NB4 (cell line): ENCODE data around the gene DPP7.

Experiments
- MYC ChIP-seq: IDR thresholded peaks from 2 replicates; pipeline ENCODE4 v1.6.1; 2011; ENCODE audit warnings: low read depth, low read length
- POLR2A ChIP-seq: IDR thresholded peaks from 2 replicates; pipeline ENCODE4 v1.6.1; 2011; ENCODE audit warnings: mild to moderate bottlenecking; ENCODE audit not compliant: insufficient read length; ENCODE audit errors: extremely low read depth
- TF ChIP-seq, protein P1 (sequence below): IDR thresholded peaks from one replicate; pipeline ENCODE4 v1.5.1; 2012; ENCODE audit warnings: low read depth, low read length
- TF ChIP-seq, protein P2 (sequence below): IDR thresholded peaks from 2 replicates; pipeline ENCODE4 v1.6.1; 2011; ENCODE audit warnings: low read depth, low read length

DNA sequence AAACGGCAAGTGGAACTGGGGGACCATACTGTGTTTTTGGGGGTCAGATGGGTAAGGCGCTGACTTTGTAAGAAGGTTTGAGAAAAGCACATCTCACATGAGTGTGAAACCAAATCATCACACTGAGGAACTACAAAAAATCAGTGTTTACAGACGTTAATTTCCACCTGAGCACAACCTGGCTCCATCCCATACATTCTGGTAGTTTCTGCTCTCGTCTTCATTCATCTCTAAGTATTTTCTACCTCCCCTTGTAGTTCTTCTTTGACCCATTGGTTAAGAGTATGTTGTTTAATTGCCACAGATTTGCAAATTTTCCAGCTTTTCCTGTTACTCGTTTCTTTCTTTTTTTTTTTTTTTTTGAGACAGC, 8.9 kb upstream of the DPP7 start:
- TF ChIP-seq POLR2A (no peak), MYC (no peak)
- TF ChIP-seq, protein P1, sequence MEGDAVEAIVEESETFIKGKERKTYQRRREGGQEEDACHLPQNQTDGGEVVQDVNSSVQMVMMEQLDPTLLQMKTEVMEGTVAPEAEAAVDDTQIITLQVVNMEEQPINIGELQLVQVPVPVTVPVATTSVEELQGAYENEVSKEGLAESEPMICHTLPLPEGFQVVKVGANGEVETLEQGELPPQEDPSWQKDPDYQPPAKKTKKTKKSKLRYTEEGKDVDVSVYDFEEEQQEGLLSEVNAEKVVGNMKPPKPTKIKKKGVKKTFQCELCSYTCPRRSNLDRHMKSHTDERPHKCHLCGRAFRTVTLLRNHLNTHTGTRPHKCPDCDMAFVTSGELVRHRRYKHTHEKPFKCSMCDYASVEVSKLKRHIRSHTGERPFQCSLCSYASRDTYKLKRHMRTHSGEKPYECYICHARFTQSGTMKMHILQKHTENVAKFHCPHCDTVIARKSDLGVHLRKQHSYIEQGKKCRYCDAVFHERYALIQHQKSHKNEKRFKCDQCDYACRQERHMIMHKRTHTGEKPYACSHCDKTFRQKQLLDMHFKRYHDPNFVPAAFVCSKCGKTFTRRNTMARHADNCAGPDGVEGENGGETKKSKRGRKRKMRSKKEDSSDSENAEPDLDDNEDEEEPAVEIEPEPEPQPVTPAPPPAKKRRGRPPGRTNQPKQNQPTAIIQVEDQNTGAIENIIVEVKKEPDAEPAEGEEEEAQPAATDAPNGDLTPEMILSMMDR: no peak
- TF ChIP-seq, protein P2, sequence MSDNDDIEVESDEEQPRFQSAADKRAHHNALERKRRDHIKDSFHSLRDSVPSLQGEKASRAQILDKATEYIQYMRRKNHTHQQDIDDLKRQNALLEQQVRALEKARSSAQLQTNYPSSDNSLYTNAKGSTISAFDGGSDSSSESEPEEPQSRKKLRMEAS: no peak
